Thoracic aorta (tissue), 2 donors: ENCODE results near the gene COL25A1. TPM values are rescaled to one million over a fixed set of nuclear protein-coding genes. Genes with fewer than 3 reads are reported as not detected.

Experiments used
- ATAC-seq: fragments of 150-250 bp; one replicate; pipeline ENCODE4 v1.8.0; 2017; ENCODE audit warnings: low read depth; ENCODE audit not compliant: insufficient number of reproducible peaks, low FRiP score
- DNase-seq: peaks from one replicate; pipeline ENCODE4 v3.0.0-alpha.2; 2020; ENCODE audit warnings: low spot score
- H3K27ac ChIP-seq, 2 donors: fragments of 200-600 bp; sonication (generic); 1 replicate in 1 of 2; 2 replicates in 1 of 2; pipeline ENCODE4 v1.5.1; 2016; ENCODE audit warnings: mild to moderate bottlenecking in 2 of 2, moderate library complexity in 2 of 2
- H3K27me3 ChIP-seq: fragments of 200-600 bp; sonication (generic); replicated peaks from 2 replicates; pipeline ENCODE4 v1.6.0; 2016; ENCODE audit warnings: mild to moderate bottlenecking; ENCODE audit not compliant: insufficient read depth
- H3K36me3 ChIP-seq: fragments of 200-600 bp; sonication (generic); one replicate; pipeline ENCODE4 v1.5.1; 2016
- H3K4me1 ChIP-seq, 2 donors: fragments of 200-600 bp; sonication (generic); 1 replicate in 1 of 2; 2 replicates in 1 of 2; pipeline versions ENCODE4 v1.5.1 to v1.6.0; 2016; ENCODE audit warnings: low read depth in 2 of 2, mild to moderate bottlenecking in 1 of 2; ENCODE audit not compliant: control insufficient read depth in 1 of 2
- H3K4me3 ChIP-seq: fragments of 200-600 bp; sonication (generic); 2 replicates; pipeline ENCODE4 v1.5.1; 2016; ENCODE audit warnings: mild to moderate bottlenecking
- H3K9me3 ChIP-seq: fragments of 200-600 bp; sonication (generic); 2 replicates; pipeline ENCODE4 v1.5.1; 2016
- CTCF ChIP-seq: fragments of 200-600 bp; sonication (generic); IDR thresholded peaks from one replicate; pipeline ENCODE4 v1.5.1; 2019; ENCODE audit warnings: antibody characterized with exemption
- total RNA-seq, 2 donors: library from RNA; depleted of rRNA; stranded (reverse); fragments of >200 nt; gene quantifications; one replicate each; pipeline versions ENCODE4 v1.1.0 to v1.2.3, GENCODE V29; 2016

Gene COL25A1
- total RNA-seq, 2 donors from 2014 or later: 0.42 to 0.81 TPM

GRCh38 chr4:108831886-108832285 lies 470.6 kb downstream of the COL25A1 start:
- no peak for ATAC-seq
- H3K4me3 ChIP-seq: no peak overlapping the region
- TF ChIP-seq CTCF: no peak

GRCh38 chr4:108831291-108831690 lies 471.2 kb downstream of the COL25A1 start:
- DNase-seq: no peak
- TF ChIP-seq CTCF: no peak
- no peak for ATAC-seq

More at GRCh38 chr4:108831886-108832285, 470.6 kb downstream of the COL25A1 start:
- no peak overlapping the region for H3K27ac ChIP-seq
- peaks cover 0 to 9% of the 10 kb centered on the region in 2 donors for H3K4me1 ChIP-seq
- no peaks in the 10 kb centered on the region for H3K36me3 ChIP-seq
- H3K27me3 ChIP-seq: no peaks in the 10 kb centered on the region
- DNase-seq: no peak
- H3K9me3 ChIP-seq: no peaks in the 10 kb centered on the region

GRCh38 chr4:108830509-108831244 lies 471.8 kb downstream of the COL25A1 start:
- H3K4me3 ChIP-seq: no peak overlapping the region
- no peak overlapping the region for H3K27ac ChIP-seq
- no peaks in the 10 kb centered on the region for H3K9me3 ChIP-seq
- no peaks in the 10 kb centered on the region for H3K36me3 ChIP-seq
- no peak for TF ChIP-seq CTCF
- peaks cover 0 to 9% of the 10 kb centered on the region in 2 donors for H3K4me1 ChIP-seq
- no peaks in the 10 kb centered on the region for H3K27me3 ChIP-seq
- DNase-seq (no peak), ATAC-seq (no peak)

More at GRCh38 chr4:108831291-108831690, 471.2 kb downstream of the COL25A1 start:
- Histone ChIP-seq H3K9me3 (no peaks in the 10 kb centered on the region), H3K36me3 (no peaks in the 10 kb centered on the region), H3K4me3 (no peak overlapping the region), H3K27me3 (no peaks in the 10 kb centered on the region), H3K27ac (no peak overlapping the region), H3K4me1 (peaks cover 0 to 9% of the 10 kb centered on the region in 2 donors)

DNA sequence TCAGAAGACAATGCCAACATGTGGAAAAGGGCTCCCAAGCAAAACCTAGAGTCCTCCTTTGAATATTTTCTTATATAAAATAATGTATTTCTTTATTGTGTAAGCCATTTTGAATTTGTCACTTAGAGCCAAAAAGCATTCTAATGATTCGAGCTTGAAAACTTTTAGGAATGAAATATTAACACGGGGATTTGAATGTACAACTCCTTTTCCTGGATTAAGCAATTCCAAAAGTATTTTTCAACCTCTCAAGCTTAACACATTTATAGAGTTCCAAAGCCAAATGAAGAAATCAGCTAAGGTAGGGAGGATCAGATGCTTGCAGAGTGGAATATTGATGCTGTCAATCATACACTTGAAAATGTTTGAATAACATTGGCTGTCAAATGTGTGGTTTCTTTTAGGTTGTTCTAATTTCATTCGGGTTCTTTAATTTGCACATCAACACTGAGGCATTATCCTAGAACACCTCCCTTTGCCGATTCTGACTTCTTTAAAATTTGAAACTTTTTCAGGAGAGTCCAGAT lies 472.4 kb downstream of the COL25A1 start:
- H3K36me3 ChIP-seq: no peaks in the 10 kb centered on the region
- H3K27ac ChIP-seq: no peak overlapping the region
- H3K9me3 ChIP-seq: no peaks in the 10 kb centered on the region
- H3K4me3 ChIP-seq: no peak overlapping the region
- no peak for TF ChIP-seq CTCF
- peaks cover 0 to 9% of the 10 kb centered on the region in 2 donors for H3K4me1 ChIP-seq
- no peak for ATAC-seq
- no peak for DNase-seq
- H3K27me3 ChIP-seq: no peaks in the 10 kb centered on the region

DNA sequence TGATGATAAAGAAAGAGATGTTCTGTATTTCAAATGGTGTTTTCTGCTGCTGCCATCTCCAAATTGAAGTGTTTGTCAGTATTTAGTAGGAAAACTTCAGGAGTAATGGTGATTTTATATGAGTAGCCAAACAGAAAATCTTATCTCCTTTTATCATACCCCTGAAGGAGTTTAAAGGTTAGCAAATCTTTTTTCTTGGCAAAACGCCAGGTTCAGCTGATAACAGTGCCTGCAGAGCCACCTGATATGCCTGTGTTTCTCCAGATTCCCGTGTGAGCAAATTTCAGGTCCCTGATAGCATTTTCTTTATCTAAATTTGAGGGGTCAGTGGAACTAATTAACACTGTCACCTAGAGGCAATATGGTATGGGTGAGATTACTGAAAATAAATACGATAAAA lies 473.8 kb downstream of the COL25A1 start:
- DNase-seq: no peak

More for the DNA sequence above, 473.8 kb downstream of the COL25A1 start:
- Histone ChIP-seq H3K4me1 (peaks cover 0 to 9% of the 10 kb centered on the region in 2 donors), H3K4me3 (no peak overlapping the region), H3K27ac (no peak overlapping the region), H3K36me3 (no peaks in the 10 kb centered on the region), H3K27me3 (no peaks in the 10 kb centered on the region), H3K9me3 (no peaks in the 10 kb centered on the region)
- no peak for ATAC-seq
- TF ChIP-seq CTCF: no peak
